ENCODE measurements around the gene LY9.

LY9 gene

DNA sequence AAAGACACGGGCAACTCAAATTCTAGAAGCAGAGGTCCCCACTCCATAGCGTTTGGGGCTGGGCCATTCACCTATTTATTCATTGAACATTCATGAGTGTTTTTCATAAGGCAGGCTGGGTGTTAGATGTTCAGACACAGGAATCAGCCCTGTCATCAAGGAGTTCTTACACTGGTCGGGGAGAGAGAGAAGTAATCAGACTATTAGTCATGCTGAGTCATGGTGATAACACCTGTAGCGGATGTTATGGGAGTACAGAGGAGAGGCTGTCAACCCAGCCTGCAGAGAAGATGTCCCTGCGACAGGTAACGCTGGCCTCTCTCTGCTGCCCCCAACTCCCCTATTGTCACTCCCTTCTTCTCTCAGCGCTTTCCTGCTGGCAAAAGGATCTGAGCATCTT is 17.2 kb downstream of the LY9 start:
- no peak overlapping the region for H3K9ac ChIP-seq (ENCODE audit: insufficient read length, low read depth)
- peaks cover 10% of the 10 kb centered on the region for H3K4me1 ChIP-seq (ENCODE audit: insufficient read depth, insufficient read length)
- DNase-seq (ENCODE audit: low read depth, low spot score) = no peak
- H3K4me3 ChIP-seq (ENCODE audit: insufficient read length, low read depth) = no peak overlapping the region
- H3K27me3 ChIP-seq (ENCODE audit: insufficient read depth, insufficient read length) = no peaks in the 10 kb centered on the region
- H3K36me3 ChIP-seq (ENCODE audit: insufficient read depth, insufficient read length, low read length) = no peaks in the 10 kb centered on the region
- H3K9me3 ChIP-seq (ENCODE audit: insufficient read depth, low read length) = no peaks in the 10 kb centered on the region
- no peak for TF ChIP-seq SUZ12 (IDR thresholded peaks at IDR 0.05; ENCODE audit: extremely low read depth, insufficient read depth, insufficient read length)
- TF ChIP-seq ZNF274 (IDR thresholded peaks at IDR 0.05; ENCODE audit: low read depth, low read length) = no peak
- TF ChIP-seq YY1 (IDR thresholded peaks at IDR 0.05; ENCODE audit: insufficient read depth, insufficient read length) = no peak

DNA sequence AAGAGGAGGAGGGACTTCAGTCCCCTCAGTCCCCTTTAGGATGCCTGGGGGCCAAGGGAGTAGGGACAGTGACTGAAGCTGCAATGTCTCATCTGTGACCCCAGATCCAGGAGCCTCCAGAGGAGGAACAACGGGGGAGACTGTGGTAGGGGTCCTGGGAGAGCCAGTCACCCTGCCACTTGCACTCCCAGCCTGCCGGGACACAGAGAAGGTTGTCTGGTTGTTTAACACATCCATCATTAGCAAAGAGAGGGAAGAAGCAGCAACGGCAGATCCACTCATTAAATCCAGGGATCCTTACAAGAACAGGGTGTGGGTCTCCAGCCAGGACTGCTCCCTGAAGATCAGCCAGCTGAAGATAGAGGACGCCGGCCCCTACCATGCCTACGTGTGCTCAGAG is 18.3 kb downstream of the LY9 start:
- H3K4me1 ChIP-seq (ENCODE audit: insufficient read depth, insufficient read length) = peaks cover 8% of the 10 kb centered on the region
- H3K36me3 ChIP-seq (ENCODE audit: insufficient read depth, insufficient read length, low read length) = no peaks in the 10 kb centered on the region
- no peak overlapping the region for H3K9ac ChIP-seq (ENCODE audit: insufficient read length, low read depth)
- TF ChIP-seq ZNF274 (IDR thresholded peaks at IDR 0.05; ENCODE audit: low read depth, low read length) = no peak
- TF ChIP-seq SUZ12 (IDR thresholded peaks at IDR 0.05; ENCODE audit: extremely low read depth, insufficient read depth, insufficient read length) = no peak
- no peak for TF ChIP-seq YY1 (IDR thresholded peaks at IDR 0.05; ENCODE audit: insufficient read depth, insufficient read length)
- DNase-seq (ENCODE audit: low read depth, low spot score) = no peak
- H3K27me3 ChIP-seq (ENCODE audit: insufficient read depth, insufficient read length) = no peaks in the 10 kb centered on the region
- no peak overlapping the region for H3K4me3 ChIP-seq (ENCODE audit: insufficient read length, low read depth)
- H3K9me3 ChIP-seq (ENCODE audit: insufficient read depth, low read length) = no peaks in the 10 kb centered on the region

DNA sequence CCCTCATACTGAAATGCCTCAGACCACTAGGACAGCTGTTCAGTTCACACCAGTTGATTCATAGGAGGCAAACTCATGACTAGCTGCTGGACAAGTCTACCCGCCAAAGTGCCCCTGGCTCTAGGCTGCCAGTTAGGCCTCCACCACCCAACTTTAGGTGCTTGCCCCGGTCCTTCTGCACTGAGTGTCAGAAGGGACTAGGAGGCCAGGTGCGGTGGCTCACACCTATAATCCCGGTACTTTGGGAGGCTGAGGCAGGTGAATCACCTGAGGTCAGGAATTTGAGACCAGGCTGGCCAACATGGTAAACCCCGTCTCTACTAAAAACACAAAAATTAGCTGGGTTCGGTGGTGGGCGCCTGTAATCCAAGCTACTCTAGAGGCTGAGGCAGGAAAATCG is 18.9 kb downstream of the LY9 start:
- no peak overlapping the region for H3K4me3 ChIP-seq (ENCODE audit: insufficient read length, low read depth)
- H3K9ac ChIP-seq (ENCODE audit: insufficient read length, low read depth) = no peak overlapping the region
- no peak for DNase-seq (ENCODE audit: low read depth, low spot score)
- H3K9me3 ChIP-seq (ENCODE audit: insufficient read depth, low read length) = no peaks in the 10 kb centered on the region
- H3K27me3 ChIP-seq (ENCODE audit: insufficient read depth, insufficient read length) = no peaks in the 10 kb centered on the region
- peaks cover 8% of the 10 kb centered on the region for H3K4me1 ChIP-seq (ENCODE audit: insufficient read depth, insufficient read length)
- H3K36me3 ChIP-seq (ENCODE audit: insufficient read depth, insufficient read length, low read length) = no peaks in the 10 kb centered on the region
- TF ChIP-seq SUZ12 (IDR thresholded peaks at IDR 0.05; ENCODE audit: extremely low read depth, insufficient read depth, insufficient read length) = no peak
- TF ChIP-seq ZNF274 (IDR thresholded peaks at IDR 0.05; ENCODE audit: low read depth, low read length) = no peak
- no peak for TF ChIP-seq YY1 (IDR thresholded peaks at IDR 0.05; ENCODE audit: insufficient read depth, insufficient read length)

- H3K27me3 ChIP-seq (ENCODE audit: insufficient read depth, insufficient read length) = no peaks in the 10 kb centered on the region
- no peaks in the 10 kb centered on the region for H3K9me3 ChIP-seq (ENCODE audit: insufficient read depth, low read length)
- H3K4me3 ChIP-seq (ENCODE audit: insufficient read length, low read depth) = no peak overlapping the region
- H3K9ac ChIP-seq (ENCODE audit: insufficient read length, low read depth) = no peak overlapping the region
- H3K4me1 ChIP-seq (ENCODE audit: insufficient read depth, insufficient read length) = peaks cover 6% of the 10 kb centered on the region
- TF ChIP-seq YY1 (IDR thresholded peaks at IDR 0.05; ENCODE audit: insufficient read depth, insufficient read length) = no peak
- no peak for TF ChIP-seq ZNF274 (IDR thresholded peaks at IDR 0.05; ENCODE audit: low read depth, low read length)
- no peak for TF ChIP-seq SUZ12 (IDR thresholded peaks at IDR 0.05; ENCODE audit: extremely low read depth, insufficient read depth, insufficient read length)
- H3K36me3 ChIP-seq (ENCODE audit: insufficient read depth, insufficient read length, low read length) = no peaks in the 10 kb centered on the region
- DNase-seq (ENCODE audit: low read depth, low spot score) = no peak
These were observed 22.4 kb downstream of the LY9 start for GRCh38 chr1:160818207-160818937.

GRCh38 chr1:160819186-160819585 is 23.2 kb downstream of the LY9 start:
- H3K4me1 ChIP-seq (ENCODE audit: insufficient read depth, insufficient read length) = peaks cover 6% of the 10 kb centered on the region
- TF ChIP-seq YY1 (IDR thresholded peaks at IDR 0.05; ENCODE audit: insufficient read depth, insufficient read length) (no peak), ZNF274 (IDR thresholded peaks at IDR 0.05; ENCODE audit: low read depth, low read length) (no peak)
- no peaks in the 10 kb centered on the region for H3K36me3 ChIP-seq (ENCODE audit: insufficient read depth, insufficient read length, low read length)
- H3K27me3 ChIP-seq (ENCODE audit: insufficient read depth, insufficient read length) = no peaks in the 10 kb centered on the region
- DNase-seq (ENCODE audit: low read depth, low spot score) = no peak
- no peaks in the 10 kb centered on the region for H3K9me3 ChIP-seq (ENCODE audit: insufficient read depth, low read length)
- H3K9ac ChIP-seq (ENCODE audit: insufficient read length, low read depth) = no peak overlapping the region
- H3K4me3 ChIP-seq (ENCODE audit: insufficient read length, low read depth) = no peak overlapping the region

- DNase-seq (ENCODE audit: low read depth, low spot score) = no peak
- no peaks in the 10 kb centered on the region for H3K4me1 ChIP-seq (ENCODE audit: insufficient read depth, insufficient read length)
- H3K9ac ChIP-seq (ENCODE audit: insufficient read length, low read depth) = no peak overlapping the region
- no peaks in the 10 kb centered on the region for H3K9me3 ChIP-seq (ENCODE audit: insufficient read depth, low read length)
- TF ChIP-seq ZNF274 (IDR thresholded peaks at IDR 0.05; ENCODE audit: low read depth, low read length) = no peak
- no peak for TF ChIP-seq SUZ12 (IDR thresholded peaks at IDR 0.05; ENCODE audit: extremely low read depth, insufficient read depth, insufficient read length)
- no peak for TF ChIP-seq YY1 (IDR thresholded peaks at IDR 0.05; ENCODE audit: insufficient read depth, insufficient read length)
- no peaks in the 10 kb centered on the region for H3K27me3 ChIP-seq (ENCODE audit: insufficient read depth, insufficient read length)
- H3K4me3 ChIP-seq (ENCODE audit: insufficient read length, low read depth) = no peak overlapping the region
- no peaks in the 10 kb centered on the region for H3K36me3 ChIP-seq (ENCODE audit: insufficient read depth, insufficient read length, low read length)
These were observed 25.7 kb downstream of the LY9 start for GRCh38 chr1:160821627-160822026.

GRCh38 chr1:160823296-160823695 is 27.3 kb downstream of the LY9 start:
- H3K27me3 ChIP-seq (ENCODE audit: insufficient read depth, insufficient read length) = no peaks in the 10 kb centered on the region
- no peak for DNase-seq (ENCODE audit: low read depth, low spot score)
- H3K4me1 ChIP-seq (ENCODE audit: insufficient read depth, insufficient read length) = no peaks in the 10 kb centered on the region
- no peak overlapping the region for H3K4me3 ChIP-seq (ENCODE audit: insufficient read length, low read depth)
- H3K9me3 ChIP-seq (ENCODE audit: insufficient read depth, low read length) = no peaks in the 10 kb centered on the region
- TF ChIP-seq YY1 (IDR thresholded peaks at IDR 0.05; ENCODE audit: insufficient read depth, insufficient read length) (no peak), ZNF274 (IDR thresholded peaks at IDR 0.05; ENCODE audit: low read depth, low read length) (no peak), SUZ12 (IDR thresholded peaks at IDR 0.05; ENCODE audit: extremely low read depth, insufficient read depth, insufficient read length) (no peak)
- H3K9ac ChIP-seq (ENCODE audit: insufficient read length, low read depth) = no peak overlapping the region
- no peaks in the 10 kb centered on the region for H3K36me3 ChIP-seq (ENCODE audit: insufficient read depth, insufficient read length, low read length)

Data from NT2/D1 (cell line).